Psoas muscle (tissue), 8 donors: Measurements from ENCODE around the gene GDAP1L1. TPM values are rescaled to one million over a fixed set of nuclear protein-coding genes. Genes with fewer than 3 reads are reported as not detected.

ENCODE experiments used
- ATAC-seq, 4 donors: fragments of 200-7000 bp; cut with Tn5 transposase; one replicate each; pipeline ENCODE4 v1.9.1; 2020; ENCODE audit warnings: moderate library complexity in 3 of 4, mild to moderate bottlenecking in 2 of 4
- DNase-seq, 2 donors: peaks; one replicate each; pipeline ENCODE4 v3.0.0-alpha.2; 2020
- H3K27ac ChIP-seq: fragments of 200-600 bp; one replicate; pipeline ENCODE4 v1.8.0; 2022
- H3K27me3 ChIP-seq, 3 donors: fragments of 200-600 bp in 1 of 3; one replicate each; pipeline versions ENCODE4 v1.6.1 to v1.8.0; 2013 to 2022; ENCODE audit warnings: low read length in 2 of 3, mild to moderate bottlenecking in 2 of 3, moderate library complexity in 1 of 3; ENCODE audit not compliant: insufficient read depth in 3 of 3
- H3K36me3 ChIP-seq, 2 donors: fragments of 200-600 bp in 1 of 2; one replicate each; pipeline versions ENCODE4 v1.6.1 to v1.8.0; 2013 to 2022; ENCODE audit warnings: low read depth in 1 of 2, mild to moderate bottlenecking in 1 of 2, moderate library complexity in 1 of 2; ENCODE audit not compliant: insufficient read depth in 1 of 2
- H3K4me1 ChIP-seq: fragments of 200-600 bp; one replicate; pipeline ENCODE4 v1.8.0; 2022
- H3K4me3 ChIP-seq: fragments of 200-600 bp; one replicate; pipeline ENCODE4 v1.8.0; 2022; ENCODE audit warnings: mild to moderate bottlenecking
- H3K9me3 ChIP-seq: fragments of 200-600 bp; one replicate; pipeline ENCODE4 v1.8.0; 2022
- CTCF ChIP-seq: fragments of 200-600 bp; IDR thresholded peaks from one replicate; pipeline ENCODE4 v1.8.0; 2022; ENCODE audit warnings: antibody characterized with exemption
- WGBS, 3 donors: extraction: QIAGEN DNeasy Blood & Tissue Kit; methylation state at CpG; one replicate each; pipeline versions ENCODE4 v1.1.6 to v1.1.7; 2013; 5-methylcytosine and 5-hydroxymethylcytosine counted together
- intact Hi-C, 2 donors: fragments of 100-400 bp; cut with DNase I; formaldehyde crosslinking; loops; one replicate each; pipeline versions ENCODE4 v1.11.0 to v1.14.2; 2022
- polyA plus RNA-seq, 3 donors: library from polyadenylated mRNA; stranded (reverse); fragments of 200-250 nt; gene quantifications; one replicate each; pipeline ENCODE4 v1.2.3, GENCODE V29; 2013
- total RNA-seq, 4 donors: library from RNA; stranded (reverse); fragmentation: NEBNext Ultra II Directional in 2 of 4; extraction: Animal tissue kit (Norgen Biotek cat#: 25700) in 2 of 4; gene quantifications; one replicate each; pipeline versions ENCODE4 v1.2.1 to v1.2.4, GENCODE V29; 2021 to 2023
- donor health status: healthy with polysubstance abuse.
- donor health status: DM: no; HTN: no; CAD: no; lungs with moderate emphysema.
- donor health status: Bipolar disorder and iron deficiency.
- donor health status: healthy.
- donor health status: DM: yes; HTN: yes; CAD: no.
- donor health status: DM: no; HTN: no; CAD: no.
- donor health status: DM: no; HTN: no; CAD: no.
- donor health status: DM: yes; HTN: yes; CAD: no.

The GDAP1L1 gene
- total and polyA plus RNA-seq, 7 donors, result 0.04 TPM; not detected in 6

DNA sequence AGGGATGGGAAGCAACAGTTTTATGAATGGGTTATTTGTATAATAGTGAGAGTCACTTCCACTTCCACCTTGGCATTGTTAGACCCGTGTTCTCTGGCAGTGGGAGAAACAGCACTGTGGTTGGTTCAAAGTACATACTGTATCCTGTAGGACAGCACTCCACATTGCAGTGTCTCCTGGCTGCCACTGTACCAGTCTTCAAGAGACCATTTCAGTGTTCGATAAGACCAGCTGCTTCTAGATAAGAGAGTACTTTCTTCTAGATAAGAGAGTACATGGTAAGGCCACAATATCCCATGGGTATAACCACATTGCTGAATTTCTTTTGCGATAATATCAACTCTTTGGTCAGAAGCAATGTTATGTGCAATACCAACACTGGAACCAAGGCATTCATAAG, 35.1 kb downstream of the GDAP1L1 start:
- DNase-seq, result no peak
- no peak for TF ChIP-seq CTCF
- no peaks in the 10 kb centered on the region for H3K36me3 ChIP-seq
- WGBS, 3 donors, result 80 to 88% (median 86%) methylated on average over 3 of the region's 3 CpGs
- no peaks in the 10 kb centered on the region for H3K27me3 ChIP-seq
- H3K9me3 ChIP-seq, result no peaks in the 10 kb centered on the region
- H3K4me3 ChIP-seq, result no peak overlapping the region
- no peak for ATAC-seq
- intact Hi-C loops, result no loop called here
- no peak overlapping the region for H3K27ac ChIP-seq
- H3K4me1 ChIP-seq, result no peaks in the 10 kb centered on the region

- no peak for DNase-seq
- no peaks in the 10 kb centered on the region for H3K27me3 ChIP-seq
- no peaks in the 10 kb centered on the region for H3K9me3 ChIP-seq
- H3K4me1 ChIP-seq, result no peaks in the 10 kb centered on the region
- WGBS, 3 donors, result 52 to 83% (median 75%) methylated on average over 1 of the region's 1 CpG
- no peak for TF ChIP-seq CTCF
- intact Hi-C loops, result no loop called here
- H3K27ac ChIP-seq, result no peak overlapping the region
- H3K4me3 ChIP-seq, result no peak overlapping the region
- ATAC-seq, result no peak
- H3K36me3 ChIP-seq, result no peaks in the 10 kb centered on the region
These were observed 36.9 kb downstream of the GDAP1L1 start for GRCh38 chr20:44284032-44284431.

DNA sequence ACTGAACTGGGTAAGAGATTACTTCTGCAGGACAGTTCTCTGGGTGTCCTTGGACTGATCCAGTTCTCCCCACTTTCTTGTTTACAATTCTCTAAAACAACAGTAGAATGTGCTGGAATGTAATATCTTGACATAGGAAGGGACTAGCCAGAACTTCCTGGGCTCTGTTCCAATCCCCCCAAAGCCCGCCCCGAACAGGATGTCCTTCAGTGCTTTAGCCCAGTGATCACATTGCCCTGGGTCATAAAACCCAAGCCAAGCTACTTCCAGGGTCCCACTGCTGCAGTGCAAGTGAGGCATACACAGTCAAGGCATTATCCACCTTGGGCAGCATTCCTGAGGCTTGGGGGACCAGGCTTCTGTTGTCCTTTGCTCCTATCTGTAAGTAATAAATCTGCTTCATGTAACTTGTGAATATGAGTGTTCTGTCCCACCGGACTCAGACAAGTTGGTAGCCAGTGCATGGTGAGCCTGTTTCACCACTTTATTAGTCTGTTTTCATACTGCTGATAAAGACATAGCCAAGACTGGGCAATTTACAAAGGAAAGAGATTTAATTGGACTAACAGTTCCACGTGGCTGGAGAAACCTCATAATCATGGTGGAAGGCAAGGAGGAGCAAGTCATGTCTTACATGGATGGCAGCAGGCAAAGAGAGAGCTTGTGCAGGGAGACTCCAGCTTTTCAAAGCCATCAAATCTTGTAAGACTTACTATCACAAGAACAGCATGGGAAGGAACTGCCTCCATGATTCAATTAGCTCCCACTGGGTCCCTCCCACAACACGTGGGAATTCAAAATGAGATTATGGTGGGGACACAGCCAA, 40.4 kb downstream of the GDAP1L1 start:
- no peak for DNase-seq

GRCh38 chr20:44288252-44288651, 41.1 kb downstream of the GDAP1L1 start:
- Histone ChIP-seq H3K27ac (no peak overlapping the region), H3K27me3 (no peaks in the 10 kb centered on the region), H3K9me3 (no peaks in the 10 kb centered on the region), H3K4me1 (no peaks in the 10 kb centered on the region), H3K36me3 (no peaks in the 10 kb centered on the region), H3K4me3 (no peak overlapping the region)
- intact Hi-C loops, result no loop called here
- TF ChIP-seq CTCF, result no peak
- WGBS, 3 donors, result 94 to 98% (median 96%) methylated on average over 3 of the region's 3 CpGs
- DNase-seq (no peak), ATAC-seq (no peak)

More for the DNA sequence above, 40.4 kb downstream of the GDAP1L1 start:
- intact Hi-C loops, result no loop called here
- Histone ChIP-seq H3K4me1 (no peaks in the 10 kb centered on the region), H3K9me3 (no peaks in the 10 kb centered on the region), H3K27ac (no peak overlapping the region), H3K4me3 (no peak overlapping the region), H3K36me3 (no peaks in the 10 kb centered on the region), H3K27me3 (no peaks in the 10 kb centered on the region)
- no peak for ATAC-seq
- WGBS, 3 donors, result 61 to 72% (median 70%) methylated on average over 5 of the region's 5 CpGs
- TF ChIP-seq CTCF, result no peak

DNA sequence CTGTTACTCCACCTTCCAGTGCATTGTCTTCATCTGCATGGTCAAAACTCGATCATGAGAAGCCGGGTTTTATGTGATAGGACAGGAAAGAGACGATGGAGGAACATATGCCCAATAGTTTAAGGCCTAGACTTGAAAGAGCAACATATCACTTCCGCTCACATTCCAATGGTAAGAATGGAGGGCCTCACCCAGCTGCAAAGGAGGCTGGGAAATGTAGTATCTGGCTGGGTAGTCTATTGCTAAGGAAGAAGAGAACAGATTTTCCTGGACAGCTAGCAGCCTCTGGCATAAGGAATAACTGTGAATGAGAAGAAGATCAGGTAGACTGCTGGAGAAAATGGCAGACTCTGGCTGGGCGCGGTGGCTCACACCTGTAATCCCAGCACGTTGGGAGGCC, 44.6 kb downstream of the GDAP1L1 start:
- ATAC-seq, result no peak
- TF ChIP-seq CTCF, result no peak
- 85 to 90% (median 87%) methylated on average over 7 of the region's 7 CpGs for WGBS, 3 donors
- H3K4me1 ChIP-seq, result no peaks in the 10 kb centered on the region
- intact Hi-C loops, result no loop called here
- no peaks in the 10 kb centered on the region for H3K36me3 ChIP-seq
- no peaks in the 10 kb centered on the region for H3K9me3 ChIP-seq
- no peak for DNase-seq
- H3K4me3 ChIP-seq, result no peak overlapping the region
- H3K27ac ChIP-seq, result no peak overlapping the region
- no peaks in the 10 kb centered on the region for H3K27me3 ChIP-seq
